ENCODE measurements around the gene LRCH4.

The LRCH4 gene

DNA sequence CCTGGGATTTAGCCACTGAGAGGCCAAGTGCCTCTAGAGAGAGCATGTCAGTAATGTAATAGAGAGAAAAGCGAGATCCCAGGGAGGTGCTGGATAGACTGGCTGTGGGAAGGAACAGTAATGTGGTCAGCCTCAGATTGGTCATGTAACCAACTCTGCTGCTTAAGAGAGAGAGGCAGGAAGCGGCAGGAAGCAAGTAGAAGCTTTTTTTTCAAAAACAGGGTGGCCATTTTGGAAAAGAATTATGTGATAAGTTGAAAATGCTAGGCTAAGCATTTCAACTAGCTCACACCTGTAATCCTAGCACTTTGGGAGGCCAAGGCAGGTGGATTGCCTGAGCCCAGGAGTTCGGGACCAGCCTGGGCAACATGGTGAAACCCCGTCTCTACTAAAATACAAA is 12.5 kb upstream of the LRCH4 start:
- H3K4me1 Mint-ChIP-seq (ENCODE audit: low read depth), result peaks cover 6% of the 10 kb centered on the region
- H3K9me3 Mint-ChIP-seq, result no peaks in the 10 kb centered on the region
- no peaks in the 10 kb centered on the region for H3K36me3 Mint-ChIP-seq (ENCODE audit: low read depth)
- H3K27ac Mint-ChIP-seq, result no peak overlapping the region
- H3K4me3 Mint-ChIP-seq, result no peak overlapping the region
- no peak for DNase-seq
- no peaks in the 10 kb centered on the region for H3K27me3 Mint-ChIP-seq

DNA sequence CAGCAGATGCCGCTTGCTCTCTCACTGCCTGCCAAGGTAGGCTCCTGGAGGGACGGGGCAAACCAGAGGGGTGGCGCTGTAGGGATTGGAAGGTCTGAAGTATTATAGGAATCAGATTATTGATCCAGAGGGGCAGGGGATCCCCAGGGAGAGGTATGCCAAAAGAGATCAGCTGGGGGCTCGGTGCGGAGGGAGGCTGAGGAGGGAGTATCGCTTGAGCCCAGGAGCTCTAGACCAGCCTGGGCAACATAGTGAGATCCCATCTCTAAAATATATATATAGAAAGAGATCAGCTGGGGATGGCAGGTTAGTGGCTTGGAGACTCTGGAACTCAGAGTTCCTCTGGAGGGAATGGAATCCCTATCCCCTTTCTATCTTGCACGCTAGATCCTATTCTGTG is 9.3 kb upstream of the LRCH4 start:
- no peak for DNase-seq

DNA sequence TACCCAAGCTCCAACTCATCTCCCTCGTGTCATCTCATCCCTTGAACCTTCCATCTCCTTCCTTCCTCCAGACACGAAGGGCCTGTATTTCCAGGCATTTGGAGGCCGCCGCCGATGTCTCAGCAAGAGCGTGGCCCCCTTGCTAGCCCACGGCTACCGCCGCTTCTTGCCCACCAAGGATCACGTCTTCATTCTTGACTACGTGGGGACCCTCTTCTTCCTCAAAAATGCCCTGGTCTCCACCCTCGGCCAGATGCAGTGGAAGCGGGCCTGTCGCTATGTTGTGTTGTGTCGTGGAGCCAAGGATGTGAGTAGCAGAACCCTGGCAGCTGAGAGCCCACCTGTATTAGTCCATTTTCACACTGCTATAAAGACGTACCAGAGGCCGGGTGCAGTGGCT is 5.7 kb upstream of the LRCH4 start:
- H3K4me1 Mint-ChIP-seq (ENCODE audit: low read depth), result peaks cover 2% of the 10 kb centered on the region
- H3K9me3 Mint-ChIP-seq, result no peaks in the 10 kb centered on the region
- H3K4me3 Mint-ChIP-seq, result no peak overlapping the region
- no peak for DNase-seq
- H3K36me3 Mint-ChIP-seq (ENCODE audit: low read depth), result peaks cover under 1% of the 10 kb centered on the region
- H3K27ac Mint-ChIP-seq, result no peak overlapping the region
- H3K27me3 Mint-ChIP-seq, result no peaks in the 10 kb centered on the region

More for the DNA sequence above, 9.3 kb upstream of the LRCH4 start:
- Mint-ChIP-seq H3K9me3 (no peaks in the 10 kb centered on the region), H3K27ac (no peak overlapping the region), H3K4me3 (no peak overlapping the region), H3K4me1 (ENCODE audit: low read depth) (peaks cover 3% of the 10 kb centered on the region), H3K36me3 (ENCODE audit: low read depth) (no peaks in the 10 kb centered on the region), H3K27me3 (no peaks in the 10 kb centered on the region)

DNA sequence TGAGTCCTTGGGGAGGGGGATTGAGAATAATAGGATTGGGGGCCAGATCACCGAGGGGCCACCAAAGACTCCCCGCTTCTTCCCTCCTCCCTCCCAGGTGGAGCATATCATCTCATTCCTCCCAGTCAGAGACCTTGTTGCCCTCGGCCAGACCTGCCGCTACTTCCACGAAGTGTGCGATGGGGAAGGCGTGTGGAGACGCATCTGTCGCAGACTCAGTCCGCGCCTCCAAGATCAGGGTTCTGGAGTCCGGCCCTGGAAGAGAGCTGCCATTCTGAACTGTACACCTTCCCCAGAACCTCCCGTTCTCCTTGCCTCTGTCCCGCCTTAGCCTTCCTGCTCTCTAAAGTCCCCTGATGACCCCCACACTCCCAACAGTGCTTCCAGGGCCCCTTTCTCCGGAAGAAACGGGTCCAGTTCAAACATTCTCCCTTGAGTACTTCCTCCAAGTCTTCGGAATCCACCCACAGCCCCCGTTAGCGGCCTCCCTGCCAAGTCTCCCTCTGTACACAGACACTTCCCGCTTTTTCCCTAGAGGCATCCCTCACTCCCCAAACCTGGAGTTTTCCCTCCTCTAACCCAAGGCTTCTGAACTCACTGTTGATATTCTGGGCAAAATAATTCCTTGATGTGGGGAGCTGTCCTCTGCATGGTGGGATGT is 4.3 kb upstream of the LRCH4 start:
- no peaks in the 10 kb centered on the region for H3K27me3 Mint-ChIP-seq
- peaks cover 5% of the 10 kb centered on the region for H3K36me3 Mint-ChIP-seq (ENCODE audit: low read depth)
- no peak overlapping the region for H3K27ac Mint-ChIP-seq
- no peaks in the 10 kb centered on the region for H3K9me3 Mint-ChIP-seq
- H3K4me3 Mint-ChIP-seq, result no peak overlapping the region
- H3K4me1 Mint-ChIP-seq (ENCODE audit: low read depth), result peaks cover 6% of the 10 kb centered on the region
- DNase-seq, result no peak

DNA sequence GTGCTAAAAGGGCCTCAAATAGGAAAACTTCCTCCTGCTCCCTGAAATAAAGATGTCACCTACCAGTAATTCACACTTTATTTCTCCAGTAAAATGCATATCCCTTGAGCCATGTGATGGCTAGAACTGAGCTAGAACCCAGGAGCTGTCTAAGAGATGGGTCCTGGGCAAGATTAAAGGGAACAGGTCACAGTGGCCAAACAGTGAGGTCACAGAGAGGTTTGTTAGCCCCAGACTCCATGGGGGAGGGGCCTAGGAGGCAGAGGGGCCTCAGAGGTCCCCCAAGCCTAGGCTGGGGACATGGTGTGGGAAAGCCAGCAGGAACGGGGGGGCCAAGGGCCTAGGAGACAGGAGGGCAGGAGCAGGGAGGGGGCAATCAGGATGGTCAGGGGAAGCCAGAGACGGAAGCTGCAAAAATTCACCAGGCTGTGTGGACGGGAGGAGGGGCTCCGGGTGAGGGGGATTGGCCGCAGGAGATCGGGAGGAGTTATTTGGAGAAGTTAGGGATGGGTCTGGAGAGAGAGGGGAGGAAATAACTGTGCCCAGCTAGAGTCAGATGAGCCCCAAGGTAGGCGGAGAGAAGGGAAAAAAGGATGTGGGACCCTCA is 3.5 kb upstream of the LRCH4 start:
- no peak for DNase-seq
- Mint-ChIP-seq H3K36me3 (ENCODE audit: low read depth) (peaks cover 7% of the 10 kb centered on the region), H3K27ac (no peak overlapping the region), H3K27me3 (no peaks in the 10 kb centered on the region), H3K4me3 (no peak overlapping the region), H3K9me3 (no peaks in the 10 kb centered on the region), H3K4me1 (ENCODE audit: low read depth) (peaks cover 13% of the 10 kb centered on the region)

DNA sequence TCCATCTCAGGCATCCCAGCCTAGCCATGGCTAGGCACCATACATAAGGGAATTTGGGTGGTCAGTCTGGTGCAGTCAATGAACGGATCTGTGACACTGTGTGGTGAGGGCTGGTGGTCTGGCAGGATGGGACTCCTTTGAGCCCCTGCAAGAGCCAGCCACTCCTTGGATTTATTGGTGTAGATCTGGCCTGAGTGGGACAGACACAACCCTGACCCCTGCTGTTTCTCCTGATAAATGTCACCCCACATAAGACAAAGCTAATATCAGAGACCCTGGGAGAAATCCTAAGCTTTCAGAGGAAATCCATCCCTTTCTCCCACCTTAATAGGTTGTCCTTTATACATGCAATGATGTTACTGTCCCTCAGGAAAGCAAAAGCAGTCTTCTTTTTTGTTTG is 2.5 kb upstream of the LRCH4 start:
- H3K4me1 Mint-ChIP-seq (ENCODE audit: low read depth), result peaks cover 22% of the 10 kb centered on the region
- H3K27me3 Mint-ChIP-seq, result no peaks in the 10 kb centered on the region
- DNase-seq, result no peak
- peak overlapping the region; percentile 91 for H3K4me3 Mint-ChIP-seq
- no peak overlapping the region for H3K27ac Mint-ChIP-seq
- H3K36me3 Mint-ChIP-seq (ENCODE audit: low read depth), result peaks cover 11% of the 10 kb centered on the region
- no peaks in the 10 kb centered on the region for H3K9me3 Mint-ChIP-seq

DNA sequence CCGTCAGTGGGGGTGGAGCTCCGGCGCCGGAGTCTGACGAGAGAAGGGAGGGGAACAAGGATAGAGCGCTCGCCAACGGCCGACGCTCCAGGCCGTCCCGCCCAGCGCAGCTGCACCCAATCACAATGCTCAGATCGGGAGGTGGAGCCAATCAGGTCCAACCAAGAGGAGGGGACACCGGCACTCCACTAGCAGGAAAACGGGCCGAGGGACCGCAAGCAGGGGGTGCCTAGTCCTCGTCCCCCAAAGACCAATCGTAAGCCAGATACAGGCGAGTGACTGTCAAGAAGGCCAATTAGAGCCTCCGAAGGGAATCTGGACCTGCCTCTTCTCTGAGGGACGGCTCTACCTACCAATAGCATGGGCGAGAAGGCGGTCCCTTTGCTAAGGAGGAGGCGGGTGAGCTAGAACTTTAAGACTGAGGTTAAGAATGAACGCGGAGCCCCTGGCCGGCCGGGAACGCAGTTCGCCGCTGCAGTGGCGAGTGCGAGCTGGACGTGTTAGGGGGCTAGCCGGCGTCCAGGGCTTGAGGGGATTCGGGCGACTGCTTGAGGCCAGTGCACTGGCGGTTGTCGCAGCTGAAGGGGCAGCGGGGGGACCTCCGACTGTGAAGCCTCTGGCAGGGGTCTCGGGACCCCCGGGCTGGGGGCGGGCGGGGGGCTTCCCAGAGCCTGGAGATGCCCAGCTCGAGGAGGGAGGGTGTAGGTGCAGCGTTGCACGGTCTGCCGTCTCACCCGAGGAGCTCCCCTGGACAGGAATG is 517 bp upstream of the LRCH4 start, which contains the start of gene FBXO24:
Gene FBXO24 (plus strand): TSS at position 63 of the 760 bp plus-strand sequence. CDS start 298 bp downstream, at position 361.
- Mint-ChIP-seq H3K36me3 (ENCODE audit: low read depth) (peaks cover 11% of the 10 kb centered on the region), H3K4me1 (ENCODE audit: low read depth) (peaks cover 41% of the 10 kb centered on the region), H3K4me3 (peak within 1 kb of the TSS; percentile 91), H3K27ac (peak within 1 kb of the TSS; percentile 97), H3K27me3 (no peaks in the 10 kb centered on the region), H3K9me3 (no peaks in the 10 kb centered on the region)
- DNase-seq, result peak; percentile 99

DNA sequence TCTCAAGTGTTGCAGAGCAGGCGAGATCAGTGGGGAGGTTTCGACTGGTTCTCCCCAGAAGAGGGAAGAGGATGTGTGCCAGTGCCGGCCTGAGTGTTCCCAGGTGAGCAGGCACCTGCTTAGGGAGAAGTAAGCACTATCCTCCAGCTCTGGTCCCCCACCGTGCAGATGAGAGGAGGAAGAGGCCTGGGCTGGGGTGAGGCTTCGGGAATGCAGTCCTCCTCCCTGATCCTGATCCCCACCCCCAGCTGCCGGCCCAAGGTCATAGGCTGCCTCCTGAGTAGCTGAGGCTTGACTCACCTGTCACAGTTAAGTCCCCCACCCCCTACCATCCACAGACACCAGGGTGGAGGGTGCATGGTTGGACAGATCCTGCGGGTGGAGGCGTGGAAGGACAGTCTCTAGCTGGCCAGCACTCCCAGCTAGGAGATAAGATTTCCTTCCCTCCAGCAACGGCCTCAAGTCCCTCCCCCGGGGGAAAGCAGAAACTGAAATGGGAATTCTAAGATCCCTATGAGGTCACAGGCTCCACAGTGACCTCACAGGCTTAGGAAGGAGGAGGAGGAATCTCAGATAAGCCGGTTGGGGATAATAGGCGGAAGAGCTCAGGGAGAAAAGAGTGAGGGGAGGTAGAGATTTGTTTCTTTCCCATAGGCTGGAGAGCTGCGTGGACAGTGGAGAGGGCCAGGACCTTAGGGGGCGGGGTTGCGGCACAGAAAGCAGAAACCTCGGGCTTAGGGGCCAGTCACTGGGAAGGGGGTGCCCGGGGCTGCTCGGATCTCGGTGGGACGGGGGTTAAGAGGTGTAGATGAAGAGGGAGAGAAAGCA is 1.0 kb downstream of the LRCH4 start:
- H3K4me1 Mint-ChIP-seq (ENCODE audit: low read depth), result peaks cover 44% of the 10 kb centered on the region
- H3K27me3 Mint-ChIP-seq, result no peaks in the 10 kb centered on the region
- H3K4me3 Mint-ChIP-seq, result peak overlapping the region; percentile 91
- H3K9me3 Mint-ChIP-seq, result no peaks in the 10 kb centered on the region
- H3K36me3 Mint-ChIP-seq (ENCODE audit: low read depth), result peaks cover 11% of the 10 kb centered on the region
- no peak for DNase-seq
- H3K27ac Mint-ChIP-seq, result peak overlapping the region; percentile 97

DNA sequence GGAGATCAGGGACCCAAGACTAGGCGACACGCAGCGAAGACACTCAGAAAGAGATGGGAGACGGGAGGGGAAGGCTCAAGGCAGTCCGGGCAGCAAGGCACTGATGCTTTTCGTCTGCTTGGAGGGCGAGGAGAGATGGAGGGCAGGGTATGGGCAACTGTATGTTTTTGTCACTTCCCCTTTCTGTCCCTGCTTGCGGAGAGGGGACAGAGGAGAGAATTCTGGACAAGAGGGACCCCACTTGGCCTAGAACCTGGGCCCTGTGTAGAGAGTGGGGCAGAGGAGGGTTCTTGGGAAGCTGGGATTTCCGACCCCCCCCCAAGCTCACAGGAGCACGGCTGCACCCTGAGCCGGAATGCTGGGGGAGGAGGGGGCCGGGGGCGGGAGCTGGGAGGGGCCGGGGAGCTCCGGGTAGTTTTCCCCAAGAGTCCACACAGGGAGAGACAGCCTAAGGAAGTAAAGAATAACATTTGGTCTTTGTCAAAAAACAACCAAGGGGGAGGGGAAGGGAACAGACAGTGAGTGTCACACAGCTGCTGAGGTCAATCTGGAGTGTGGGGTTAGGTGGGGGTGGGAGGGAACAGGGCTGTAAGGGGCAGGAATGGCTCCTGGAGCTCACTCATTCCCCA is 1.8 kb downstream of the LRCH4 start:
- H3K27me3 Mint-ChIP-seq, result no peaks in the 10 kb centered on the region
- no peak for DNase-seq
- H3K4me3 Mint-ChIP-seq, result peak overlapping the region; percentile 91
- H3K27ac Mint-ChIP-seq, result peak overlapping the region; percentile 97
- H3K4me1 Mint-ChIP-seq (ENCODE audit: low read depth), result peaks cover 44% of the 10 kb centered on the region
- no peaks in the 10 kb centered on the region for H3K9me3 Mint-ChIP-seq
- H3K36me3 Mint-ChIP-seq (ENCODE audit: low read depth), result peaks cover 11% of the 10 kb centered on the region

DNA sequence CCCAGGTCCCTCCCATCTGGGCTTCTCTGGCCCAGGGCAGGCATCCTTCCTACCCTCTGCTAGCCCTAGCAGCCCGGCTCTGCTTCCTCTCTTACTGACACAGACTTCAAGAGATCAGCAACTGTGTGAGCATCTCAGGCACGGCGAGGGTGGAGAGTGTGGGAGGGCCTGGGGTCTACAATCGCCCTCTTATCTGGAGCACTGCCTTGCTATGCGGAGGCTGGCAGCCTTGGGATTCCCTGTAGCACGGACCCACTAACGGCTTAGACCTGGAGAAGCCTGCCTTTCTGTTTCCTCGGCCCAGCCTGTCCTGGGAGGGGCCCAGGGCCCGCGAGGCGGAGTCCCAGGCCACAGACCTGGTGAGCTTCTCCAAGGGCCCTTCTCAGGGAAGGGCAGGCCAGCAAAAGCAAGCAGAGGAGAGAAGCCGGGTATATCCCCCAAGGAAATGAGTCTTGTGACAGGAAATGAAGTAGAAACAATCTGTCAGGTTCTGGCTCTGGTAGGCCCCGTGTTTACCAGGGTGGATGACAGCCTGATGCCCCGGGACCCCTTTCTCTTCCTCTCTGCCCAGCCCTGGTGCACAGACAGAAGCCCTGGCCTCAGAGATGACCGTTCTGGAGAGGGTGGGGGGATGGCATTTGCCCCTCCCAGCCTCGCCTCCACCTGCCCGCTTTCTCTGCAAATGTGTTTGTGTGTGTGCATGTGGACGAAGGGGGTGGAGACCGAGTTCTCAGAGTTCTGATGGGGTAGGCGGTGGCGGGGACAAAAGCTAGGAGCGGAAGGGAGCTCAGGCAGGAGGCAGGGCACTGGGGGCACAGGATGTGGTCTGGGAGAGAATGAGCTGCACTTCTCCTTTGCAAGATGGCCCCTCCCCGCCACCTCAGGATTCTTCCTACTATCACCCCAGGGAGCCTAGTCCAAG is 2.5 kb downstream of the LRCH4 start:
- Mint-ChIP-seq H3K9me3 (no peaks in the 10 kb centered on the region), H3K4me3 (peak overlapping the region; percentile 91), H3K36me3 (ENCODE audit: low read depth) (peaks cover 11% of the 10 kb centered on the region), H3K27me3 (no peaks in the 10 kb centered on the region), H3K4me1 (ENCODE audit: low read depth) (peaks cover 44% of the 10 kb centered on the region), H3K27ac (peak overlapping the region; percentile 97)
- peak; percentile 76 for DNase-seq

DNA sequence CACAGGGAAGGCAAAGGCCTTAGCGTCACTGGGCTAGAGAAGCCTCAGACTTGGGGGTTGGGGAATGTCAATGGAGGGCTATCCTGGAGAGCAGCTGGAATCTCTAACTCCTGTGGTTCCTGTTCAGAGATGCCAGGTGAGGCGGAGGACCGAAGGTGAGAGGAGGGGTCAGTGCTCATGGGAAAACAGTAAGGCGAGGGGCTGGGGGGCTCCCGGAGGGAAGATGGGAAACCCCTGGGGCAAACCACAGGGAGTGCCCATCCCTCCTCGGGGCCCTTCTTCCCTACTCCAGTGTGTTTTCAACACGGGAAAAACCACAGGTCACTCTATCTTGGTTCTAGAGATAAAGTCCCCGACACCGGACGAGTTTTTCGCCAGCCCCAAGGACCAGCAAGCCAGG is 3.3 kb downstream of the LRCH4 start:
- Mint-ChIP-seq H3K4me3 (peak overlapping the region; percentile 91), H3K4me1 (ENCODE audit: low read depth) (peaks cover 44% of the 10 kb centered on the region), H3K9me3 (no peaks in the 10 kb centered on the region), H3K27ac (peak overlapping the region; percentile 97), H3K36me3 (ENCODE audit: low read depth) (peaks cover 11% of the 10 kb centered on the region), H3K27me3 (no peaks in the 10 kb centered on the region)
- no peak for DNase-seq

DNA sequence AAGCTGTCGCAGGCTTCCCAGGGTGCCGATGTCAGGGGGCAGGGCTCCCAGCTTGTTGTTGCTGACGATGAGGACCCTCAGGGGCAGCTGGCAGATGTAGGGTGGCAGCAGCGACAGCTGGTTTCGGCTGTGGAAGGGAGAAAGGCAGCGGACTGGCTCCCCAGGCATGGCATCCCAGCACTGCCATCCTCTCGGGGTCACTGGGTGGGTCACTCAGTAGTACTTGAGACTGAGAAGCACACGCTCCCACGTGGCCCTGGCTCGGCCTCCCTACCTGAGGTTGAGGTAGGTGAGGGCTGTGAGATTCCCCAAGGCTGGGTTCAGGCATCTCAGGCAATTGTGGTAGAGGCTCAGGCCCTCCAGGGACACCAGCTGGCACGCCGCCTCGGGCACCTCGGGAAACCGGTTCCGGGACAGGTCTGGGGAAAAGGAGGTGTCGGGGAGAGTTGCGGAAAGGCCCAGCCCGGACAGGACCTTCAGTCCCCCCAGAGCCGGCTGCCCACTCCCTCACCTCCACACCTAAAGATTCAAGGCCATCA is 3.8 kb downstream of the LRCH4 start:
- H3K4me1 Mint-ChIP-seq (ENCODE audit: low read depth), result peaks cover 44% of the 10 kb centered on the region
- no peaks in the 10 kb centered on the region for H3K27me3 Mint-ChIP-seq
- peaks cover 11% of the 10 kb centered on the region for H3K36me3 Mint-ChIP-seq (ENCODE audit: low read depth)
- H3K9me3 Mint-ChIP-seq, result no peaks in the 10 kb centered on the region
- no peak for DNase-seq
- H3K27ac Mint-ChIP-seq, result peak overlapping the region; percentile 97
- no peak overlapping the region for H3K4me3 Mint-ChIP-seq
